AG09309 (cell line): Measurements from ENCODE around the gene CDC37.

ENCODE experiments used
- DNase-seq: peaks from one replicate; pipeline ENCODE4 v3.0.0-alpha.2; 2010; ENCODE audit warnings: low read depth
- H3K4me3 ChIP-seq: 2 replicates; pipeline ENCODE4 v1.5.1; 2011; ENCODE audit warnings: mild to moderate bottlenecking, low read depth, low read length, moderate library complexity; ENCODE audit not compliant: control insufficient read depth
- CTCF ChIP-seq: IDR thresholded peaks from 2 replicates; pipeline ENCODE4 v1.5.1; 2011; ENCODE audit warnings: mild to moderate bottlenecking, low read depth, low read length, inconsistent platforms; ENCODE audit not compliant: insufficient read depth, control insufficient read depth; ENCODE audit errors: missing control alignments

Gene CDC37

GRCh38 chr19:10427169-10427568 is 23.8 kb upstream of the CDC37 start:
- no peak overlapping the region for H3K4me3 ChIP-seq

GRCh38 chr19:10424011-10424637 is 20.8 kb upstream of the CDC37 start:
- TF ChIP-seq CTCF, result peak; percentile 92
- DNase-seq, result no peak

More at GRCh38 chr19:10427169-10427568, 23.8 kb upstream of the CDC37 start:
- no peak for TF ChIP-seq CTCF
- no peak for DNase-seq

GRCh38 chr19:10422846-10423245 is 19.5 kb upstream of the CDC37 start:
- H3K4me3 ChIP-seq, result no peak overlapping the region
- TF ChIP-seq CTCF, result no peak
- DNase-seq, result no peak

More at GRCh38 chr19:10424011-10424637, 20.8 kb upstream of the CDC37 start:
- peak overlapping the region; percentile 50 for H3K4me3 ChIP-seq

- TF ChIP-seq CTCF, result no peak
- DNase-seq, result no peak
- no peak overlapping the region for H3K4me3 ChIP-seq
These were observed 18.7 kb upstream of the CDC37 start for GRCh38 chr19:10422046-10422461.

- H3K4me3 ChIP-seq, result no peak overlapping the region
- no peak for TF ChIP-seq CTCF
- no peak for DNase-seq
These were observed 18.1 kb upstream of the CDC37 start for GRCh38 chr19:10421240-10422045.

- peak within 1 kb of the TSS; percentile 59 for H3K4me3 ChIP-seq
- peak; percentile 50 for TF ChIP-seq CTCF
- no peak for DNase-seq
These were observed 17.3 kb upstream of the CDC37 start, which contains the start of gene PDE4A for GRCh38 chr19:10420444-10421239. PDE4A (plus strand) TSS chr19:10420538; CDS start chr19:10420765, 227 bp downstream.
